HepG2 (cell line): ENCODE data around the gene CRABP1.

Experiments used
- EP300 ChIP-seq, 3 experiments: sonication (generic) in 1 of 3; formaldehyde crosslinking in 1 of 3; IDR thresholded peaks; 2 replicates each; pipeline versions ENCODE4 v1.5.1 to v1.6.1; 2011 to 2020; ENCODE audit warnings: low read depth in 2 of 3, low read length in 2 of 3, borderline replicate concordance in 1 of 3, improper control_type of control experiment in 1 of 3, mild to moderate bottlenecking in 1 of 3, missing genetic modification reagents in 1 of 3, moderate library complexity in 1 of 3
- HCFC1 ChIP-seq: fragments of 150-350 bp; IDR thresholded peaks from 2 replicates; pipeline ENCODE4 v1.6.1; 2014; ENCODE audit warnings: low read depth, low read length
- NFIC ChIP-seq: IDR thresholded peaks from 2 replicates; pipeline ENCODE4 v1.6.1; 2012; ENCODE audit warnings: mild to moderate bottlenecking, low read length, inconsistent platforms
- POLR2A ChIP-seq, 2 experiments: IDR thresholded peaks; 2 replicates each; pipeline ENCODE4 v1.6.1; 2011; ENCODE audit warnings: low read depth in 2 of 2, low read length in 2 of 2, mild to moderate bottlenecking in 1 of 2, moderate library complexity in 1 of 2; ENCODE audit not compliant: insufficient read depth in 1 of 2

- no peak for TF ChIP-seq HCFC1
- no peak for TF ChIP-seq NFIC
- TF ChIP-seq POLR2A (IDR thresholded peaks at IDR 0.05; ENCODE audit: insufficient read depth in 1 of 2, low read depth in 2 of 2, low read length in 2 of 2), result no peak
- TF ChIP-seq EP300 (IDR thresholded peaks at IDR 0.05; ENCODE audit: low read depth in 2 of 2, low read length in 2 of 2), result no peak
- TF ChIP-seq EP300 (CRISPR knock-in tag; IDR thresholded peaks at IDR 0.05; ENCODE audit: borderline replicate concordance), result no peak
Observed at GRCh38 chr15:78343276-78344060, 3.3 kb downstream of the CRABP1 start.
